ENCODE measurements around the gene CLP1. TPM values are rescaled to one million over a fixed set of nuclear protein-coding genes. Genes with fewer than 3 reads are reported as not detected.
"Not testable (repeated sequence)": the region's sequence is repeated elsewhere in the genome, so short reads cannot be mapped to it uniquely, and the experiment has no call there.

The CLP1 gene
- total and polyA plus RNA-seq, 12 donors, result 5.5 to 21.1 (median 11.5) TPM

DNA sequence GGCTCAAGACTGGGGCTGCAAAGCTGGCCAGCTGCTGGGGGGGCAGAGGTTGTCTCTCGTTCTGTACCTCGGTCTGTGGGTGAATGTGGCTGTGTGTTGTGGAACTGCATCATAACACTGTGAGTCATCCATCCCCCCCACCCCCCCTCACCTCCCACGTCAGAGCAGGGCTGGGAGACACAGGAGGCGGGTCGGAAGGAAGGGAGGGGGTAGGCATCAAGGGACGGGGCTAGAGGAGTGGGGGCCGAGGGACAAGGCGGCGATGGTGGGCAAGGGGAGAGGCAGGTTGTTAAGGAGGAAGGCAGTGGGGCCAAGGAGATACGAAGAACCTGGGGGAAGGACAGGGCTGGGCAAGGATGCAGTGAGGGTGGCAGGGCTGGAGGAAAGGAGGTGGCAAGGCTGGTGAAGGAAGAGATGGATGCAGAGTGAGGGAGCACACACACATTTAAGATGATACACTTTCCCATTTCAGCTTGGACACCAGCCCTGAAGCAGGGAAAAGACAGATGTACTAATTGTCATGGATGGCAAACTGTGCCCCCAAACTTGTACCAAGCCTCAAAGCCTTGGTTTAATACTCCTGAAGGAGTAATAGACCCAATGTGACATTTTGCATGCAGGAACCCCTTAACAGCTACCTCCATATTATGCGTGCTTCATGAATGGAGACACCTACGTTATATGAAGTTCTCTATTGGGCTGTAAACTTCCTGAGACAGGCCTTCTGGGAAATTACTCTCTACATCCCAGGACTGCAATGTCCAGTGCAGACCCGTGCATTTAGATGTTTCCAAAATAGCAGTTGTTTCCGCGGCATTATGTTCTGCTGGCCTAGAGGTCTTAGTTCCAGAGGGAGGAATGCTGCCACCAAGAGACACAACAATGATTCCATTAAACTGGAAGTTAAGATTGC lies 7.5 kb upstream of the CLP1 start, which contains the start of gene YPEL4:
YPEL4 (minus strand) TSS at position 87 of the 913 bp plus-strand sequence. CDS start 2,805 bp downstream, outside the sequence.
- Histone ChIP-seq H3K27ac (peak within 1 kb of the TSS in 2 of 5 donors; percentile 19 to 54), H3K4me1 (replicated peaks in 1 of 2) (peaks cover 0 to 25% of the 10 kb centered on the region in 2 donors), H3K27me3 (peaks cover 18% of the 10 kb centered on the region), H3K36me3 (replicated peaks in 1 of 2) (no peaks in the 10 kb centered on the region), H3K9me3 (replicated peaks in 1 of 3) (no peaks in the 10 kb centered on the region), H3K4me3 (peak within 1 kb of the TSS in 2 of 4 donors; percentile 1 to 31)
- TF ChIP-seq POLR2A (IDR thresholded peaks at IDR 0.05) (no peak), CTCF (IDR thresholded peaks at IDR 0.05) (no peak)
- DNase-seq, result peak; percentile 44 to 87 (median 64)
- intact Hi-C loops (cut with DNase I), result loop anchor here (10.0 kb wide), 3 partner anchors 55 to 305 kb away; partner anchors contain the start of genes RTN4RL2 (in 1 of the 2) and SERPING1 (in 1 of the 2)
- WGBS, 4 donors, result 7 to 17% (median 15%) methylated on average over 15 of the region's 15 CpGs

GRCh38 chr11:57650739-57651090 lies 6.8 kb upstream of the CLP1 start:
- intact Hi-C loops (cut with DNase I), result no loop called here
- no peak overlapping the region for H3K27ac ChIP-seq
- peaks cover 18% of the 10 kb centered on the region for H3K27me3 ChIP-seq

DNA sequence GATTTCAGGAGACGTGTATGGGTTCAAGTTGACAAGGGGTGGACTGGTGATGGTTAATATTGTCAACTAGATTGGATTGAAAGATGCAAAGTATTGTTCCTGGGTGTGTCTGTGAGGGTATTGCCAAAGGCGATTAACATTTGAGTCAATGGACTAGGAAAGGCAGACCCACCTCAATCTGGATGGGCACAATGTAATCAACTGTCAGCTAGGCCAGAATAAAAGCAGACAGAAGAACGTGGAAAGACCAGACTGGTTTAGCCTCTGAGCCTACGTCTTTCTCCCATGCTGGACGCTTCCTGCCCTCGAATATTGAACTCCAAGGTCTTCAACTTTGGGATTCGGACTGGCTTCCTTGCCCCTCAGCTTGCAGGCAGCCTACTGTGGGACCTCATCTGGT lies 6.2 kb upstream of the CLP1 start:
- H3K4me1 ChIP-seq (replicated peaks in 1 of 2), result peaks cover 0 to 21% of the 10 kb centered on the region in 2 donors
- H3K27ac ChIP-seq, result no peak overlapping the region
- H3K4me3 ChIP-seq, result no peak overlapping the region
- H3K9me3 ChIP-seq (replicated peaks in 1 of 3), result no peaks in the 10 kb centered on the region
- no peak for TF ChIP-seq CTCF (IDR thresholded peaks at IDR 0.05)
- 72 to 84% (median 80%) methylated on average over 7 of the region's 7 CpGs for WGBS, 4 donors
- H3K27me3 ChIP-seq, result peaks cover 18% of the 10 kb centered on the region
- intact Hi-C loops (cut with DNase I), result no loop called here
- no peaks in the 10 kb centered on the region for H3K36me3 ChIP-seq (replicated peaks in 1 of 2)
- DNase-seq, result peak in 1 of 7 donors; percentile 46

More at GRCh38 chr11:57650739-57651090, 6.8 kb upstream of the CLP1 start:
- H3K36me3 ChIP-seq (replicated peaks in 1 of 2), result no peaks in the 10 kb centered on the region
- 57 to 70% (median 65%) methylated on average over 5 of the region's 5 CpGs for WGBS, 4 donors
- DNase-seq, result peak in 1 of 7 donors; percentile 33
- H3K4me1 ChIP-seq (replicated peaks in 1 of 2), result peaks cover 0 to 24% of the 10 kb centered on the region in 2 donors
- H3K9me3 ChIP-seq (replicated peaks in 1 of 3), result no peaks in the 10 kb centered on the region
- TF ChIP-seq POLR2A (IDR thresholded peaks at IDR 0.05) (no peak), CTCF (IDR thresholded peaks at IDR 0.05) (no peak)
- H3K4me3 ChIP-seq, result no peak overlapping the region

DNA sequence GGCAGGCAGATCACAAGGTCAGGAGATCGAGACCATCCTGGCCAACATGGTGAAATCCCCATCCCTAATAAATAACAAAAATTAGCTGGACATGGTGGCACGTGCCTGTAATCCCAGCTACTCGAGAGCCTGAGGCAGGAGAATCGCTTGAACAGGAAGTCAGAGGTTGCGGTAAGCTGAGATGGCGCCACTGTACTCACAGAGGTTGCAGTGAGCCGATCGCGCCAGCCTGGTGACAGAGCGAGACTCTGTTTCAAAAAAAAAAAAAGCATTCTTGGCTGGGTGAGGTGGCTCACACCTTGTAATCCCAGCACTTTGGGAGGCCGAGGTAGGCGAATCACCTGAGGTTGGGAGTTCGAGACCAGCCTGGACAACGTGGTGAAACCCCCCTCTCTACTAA lies 5.3 kb upstream of the CLP1 start:
- 68 to 84% (median 76%) methylated on average over 14 of the region's 14 CpGs for WGBS, 4 donors
- intact Hi-C loops (cut with DNase I), result not testable (repeated sequence)

More for the DNA sequence above, 5.3 kb upstream of the CLP1 start:
- not testable (repeated sequence) for H3K27ac ChIP-seq; H3K36me3 ChIP-seq (replicated peaks in 1 of 2); H3K9me3 ChIP-seq (replicated peaks in 1 of 3); H3K4me3 ChIP-seq
- Histone ChIP-seq H3K27me3 (peaks cover 12% of the 10 kb centered on the region), H3K4me1 (replicated peaks in 1 of 2) (peaks cover 4 to 24% of the 10 kb centered on the region in 2 donors)
- peak in 1 of 7 donors; percentile 57 for DNase-seq
